HepG2 (cell line): ENCODE data around the gene RAB11FIP5. TPM values are rescaled to one million over a fixed set of nuclear protein-coding genes. Genes with fewer than 3 reads are reported as not detected.
A peak's percentile ranks its signal among the peaks of the same experiment; 100 is the strongest.

Experiments used
- ERF ChIP-seq: IDR thresholded peaks from 2 replicates; pipeline ENCODE4 v1.6.1; 2018; ENCODE audit warnings: missing biosample characterization, missing genetic modification reagents
- GATAD1 ChIP-seq: IDR thresholded peaks from 2 replicates; pipeline ENCODE4 v1.6.1; 2016; ENCODE audit warnings: missing genetic modification reagents, missing compliant biosample characterization
- GTF3A ChIP-seq: sonication (generic); formaldehyde crosslinking; conservative IDR thresholded peaks from 2 replicates; pipeline ENCODE4 v1.4.0; 2020; ENCODE audit warnings: mild to moderate bottlenecking, missing genetic modification reagents
- GZF1 ChIP-seq: sonication (generic); formaldehyde crosslinking; IDR thresholded peaks from 2 replicates; pipeline ENCODE4 v1.5.1; 2020; ENCODE audit warnings: mild to moderate bottlenecking, missing genetic modification reagents
- HDAC2 ChIP-seq: sonication (generic); formaldehyde crosslinking; IDR thresholded peaks from 2 replicates; pipeline ENCODE4 v1.4.0; 2020; ENCODE audit warnings: missing genetic modification reagents
- HNRNPK ChIP-seq: fragments of 200-400 bp; formaldehyde crosslinking; IDR thresholded peaks from 2 replicates; pipeline ENCODE4 v1.6.1; 2018; ENCODE audit warnings: low read length, low read depth, moderate library complexity, mild to moderate bottlenecking; ENCODE audit not compliant: poor library complexity, severe bottlenecking
- HNRNPUL1 ChIP-seq: fragments of 200-400 bp; formaldehyde crosslinking; IDR thresholded peaks from 2 replicates; pipeline ENCODE4 v1.6.1; 2017; ENCODE audit warnings: low read depth, mild to moderate bottlenecking, low read length, moderate library complexity
- NFYC ChIP-seq: IDR thresholded peaks from 2 replicates; pipeline ENCODE4 v1.6.1; 2016; ENCODE audit warnings: missing genetic modification reagents, missing compliant biosample characterization
- RAD51 ChIP-seq: fragments of 450-650 bp; IDR thresholded peaks from 2 replicates; pipeline ENCODE4 v1.6.1; 2016; ENCODE audit warnings: borderline replicate concordance
- SALL1 ChIP-seq: sonication (generic); formaldehyde crosslinking; IDR thresholded peaks from 2 replicates; pipeline ENCODE4 v1.8.0; 2022; ENCODE audit warnings: mild to moderate bottlenecking, missing genetic modification reagents
- STAT5B ChIP-seq: sonication (generic); formaldehyde crosslinking; IDR thresholded peaks from 2 replicates; pipeline ENCODE4 v1.4.0; 2020; ENCODE audit warnings: missing genetic modification reagents
- TAF15 ChIP-seq: fragments of 200-400 bp; formaldehyde crosslinking; IDR thresholded peaks from one replicate; pipeline ENCODE4 v1.6.1; 2018; ENCODE audit warnings: mild to moderate bottlenecking, low read depth, low read length; ENCODE audit not compliant: poor library complexity, severe bottlenecking
- TOPORS ChIP-seq: sonication (generic); formaldehyde crosslinking; IDR thresholded peaks from 2 replicates; pipeline ENCODE4 v1.8.0; 2023; ENCODE audit warnings: mild to moderate bottlenecking, missing genetic modification reagents
- YEATS4 ChIP-seq: sonication (generic); formaldehyde crosslinking; IDR thresholded peaks from 2 replicates; pipeline ENCODE4 v1.4.0; 2020; ENCODE audit warnings: missing genetic modification reagents, borderline replicate concordance
- ZFP82 ChIP-seq: sonication (generic); formaldehyde crosslinking; IDR thresholded peaks from 2 replicates; pipeline ENCODE4 v1.5.1; 2020; ENCODE audit warnings: mild to moderate bottlenecking, missing genetic modification reagents, borderline replicate concordance
- ZNF749 ChIP-seq: sonication (generic); formaldehyde crosslinking; IDR thresholded peaks from 2 replicates; pipeline ENCODE4 v1.8.0; 2022; ENCODE audit warnings: mild to moderate bottlenecking, missing genetic modification reagents, moderate library complexity, borderline replicate concordance
- ZSCAN9 ChIP-seq: IDR thresholded peaks from 2 replicates; pipeline ENCODE4 v1.6.1; 2016; ENCODE audit warnings: borderline replicate concordance
- ZZZ3 ChIP-seq: sonication (generic); formaldehyde crosslinking; IDR thresholded peaks from 2 replicates; pipeline ENCODE4 v1.4.0; 2020; ENCODE audit warnings: missing genetic modification reagents, mild to moderate bottlenecking, borderline replicate concordance
- polyA plus RNA-seq, 8 experiments: library from polyadenylated mRNA; depleted of rRNA in 3 of 8; stranded (reverse) in 7 of 8; unstranded in 1 of 8; fragments of >200 nt; fragmentation: Illumina TruSeq in 4 of 8; extraction: Trizol in 4 of 8; gene quantifications; 2 replicates each; pipeline versions ENCODE4 v1.2.1 to v1.2.3, GENCODE V29; 2011 to 2016; ENCODE audit warnings: low read depth in 4 of 8, missing spikeins in 1 of 8, mixed read lengths in 1 of 8; ENCODE audit not compliant: insufficient read depth in 1 of 8
- total RNA-seq, 5 experiments: library from RNA; depleted of rRNA; stranded (reverse); fragments of >200 nt; fragmentation: Illumina TruSeq; extraction: Trizol; gene quantifications; 2 replicates each; pipeline ENCODE4 v1.2.3, GENCODE V29; 2016; ENCODE audit warnings: low read depth in 1 of 5
- TF ChIP-seq, protein P1 (sequence below): IDR thresholded peaks from 2 replicates; pipeline ENCODE4 v1.6.1; 2016; ENCODE audit warnings: missing compliant biosample characterization, missing genetic modification reagents, borderline replicate concordance
- TF ChIP-seq, protein P2 (sequence below): sonication (generic); formaldehyde crosslinking; IDR thresholded peaks from 2 replicates; pipeline ENCODE4 v1.8.0; 2022; ENCODE audit warnings: low read depth, missing genetic modification reagents
- TF ChIP-seq, protein P3 (sequence below): sonication (generic); formaldehyde crosslinking; IDR thresholded peaks from 2 replicates; pipeline ENCODE4 v1.8.0; 2022; ENCODE audit warnings: missing genetic modification reagents, mild to moderate bottlenecking, borderline replicate concordance
- TF ChIP-seq, protein P4 (sequence below): sonication (generic); formaldehyde crosslinking; IDR thresholded peaks from 2 replicates; pipeline ENCODE4 v1.4.0; 2020; ENCODE audit warnings: missing genetic modification reagents
- TF ChIP-seq, protein P5 (sequence below): sonication (generic); formaldehyde crosslinking; IDR thresholded peaks from 2 replicates; pipeline ENCODE4 v1.4.0; 2020; ENCODE audit warnings: mild to moderate bottlenecking, missing genetic modification reagents

The RAB11FIP5 gene
- total and polyA plus RNA-seq, 2 of the 13 experiments (the other 11 are each of a cell fraction or from before 2014, with no cell fraction given): 9.4 to 22.9 TPM

DNA sequence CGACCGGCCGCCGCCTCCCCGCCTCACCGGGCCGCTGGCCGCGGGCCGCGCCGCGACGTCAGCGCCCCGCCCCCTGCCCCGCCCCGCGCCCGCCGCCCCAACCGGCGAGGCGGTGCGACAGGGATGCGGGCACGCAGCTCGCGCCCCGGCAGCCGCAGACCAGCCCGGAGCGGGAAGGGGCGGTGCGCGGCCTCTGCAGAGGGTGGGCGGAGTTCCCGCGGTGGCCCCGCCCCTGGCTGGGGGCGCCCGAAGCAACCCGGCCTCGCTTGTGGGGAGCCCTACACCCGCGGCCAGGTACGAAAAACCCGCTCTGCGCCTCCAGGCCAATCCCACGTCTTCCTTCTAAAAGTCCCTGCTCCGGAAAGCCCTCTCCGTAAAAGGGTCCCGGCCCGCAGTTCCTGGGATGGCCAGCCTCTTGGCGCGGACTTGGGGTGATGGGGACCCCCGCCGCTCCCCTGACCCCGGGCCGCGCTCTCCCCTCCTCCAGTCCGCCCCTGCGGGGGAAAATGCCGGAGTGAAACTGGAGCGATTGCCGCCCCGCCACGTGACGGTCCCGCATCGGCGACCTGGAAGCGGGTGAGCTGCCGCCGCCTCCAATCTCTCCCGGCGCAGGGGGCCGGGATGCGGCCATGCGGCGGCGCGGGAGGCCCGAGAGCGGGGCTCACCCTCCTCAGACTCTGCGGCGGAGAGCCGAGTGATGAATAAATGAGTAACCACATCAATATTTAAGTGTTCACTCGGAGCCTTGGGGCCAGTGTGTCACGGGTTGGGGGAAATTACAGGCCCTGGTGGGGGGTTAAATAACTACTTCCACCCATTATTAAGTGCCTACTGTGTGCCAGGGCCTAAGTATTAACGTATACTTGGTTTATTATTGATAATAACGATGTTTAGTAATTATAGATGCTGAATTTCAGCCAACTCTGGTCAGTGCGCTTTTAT lies at the start of gene RAB11FIP5 (continued):
- TF ChIP-seq ZNF749 (CRISPR knock-in tag): peak; percentile 79; the same call in 1 of the 2 replicates
- peak; percentile 21 for TF ChIP-seq HNRNPK
- no peak for TF ChIP-seq TOPORS (CRISPR knock-in tag)
- TF ChIP-seq GZF1 (CRISPR knock-in tag): 0 out of 2 replicates have a peak, but pooled peaks have one; percentile 62
- TF ChIP-seq ZFP82 (CRISPR knock-in tag): 0 out of 2 replicates have a peak, but pooled peaks have one; percentile 38
- TF ChIP-seq STAT5B (CRISPR knock-in tag): no peak
- TF ChIP-seq, protein P1, sequence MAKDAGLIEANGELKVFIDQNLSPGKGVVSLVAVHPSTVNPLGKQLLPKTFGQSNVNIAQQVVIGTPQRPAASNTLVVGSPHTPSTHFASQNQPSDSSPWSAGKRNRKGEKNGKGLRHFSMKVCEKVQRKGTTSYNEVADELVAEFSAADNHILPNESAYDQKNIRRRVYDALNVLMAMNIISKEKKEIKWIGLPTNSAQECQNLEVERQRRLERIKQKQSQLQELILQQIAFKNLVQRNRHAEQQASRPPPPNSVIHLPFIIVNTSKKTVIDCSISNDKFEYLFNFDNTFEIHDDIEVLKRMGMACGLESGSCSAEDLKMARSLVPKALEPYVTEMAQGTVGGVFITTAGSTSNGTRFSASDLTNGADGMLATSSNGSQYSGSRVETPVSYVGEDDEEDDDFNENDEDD: peak; percentile 55; the same call in 1 of the 2 replicates
- peak; percentile 5; the same call in 1 of the 2 replicates for TF ChIP-seq RAD51
- peak; percentile 28; the same call in 1 of the 2 replicates for TF ChIP-seq HDAC2 (CRISPR knock-in tag)
- 0 out of 2 replicates have a peak, but pooled peaks have one; percentile 28 for TF ChIP-seq ZSCAN9 (CRISPR knock-in tag)
- peak; percentile 27; the same call in 1 of the 2 replicates for TF ChIP-seq GATAD1 (CRISPR knock-in tag)
- TF ChIP-seq, protein P2, sequence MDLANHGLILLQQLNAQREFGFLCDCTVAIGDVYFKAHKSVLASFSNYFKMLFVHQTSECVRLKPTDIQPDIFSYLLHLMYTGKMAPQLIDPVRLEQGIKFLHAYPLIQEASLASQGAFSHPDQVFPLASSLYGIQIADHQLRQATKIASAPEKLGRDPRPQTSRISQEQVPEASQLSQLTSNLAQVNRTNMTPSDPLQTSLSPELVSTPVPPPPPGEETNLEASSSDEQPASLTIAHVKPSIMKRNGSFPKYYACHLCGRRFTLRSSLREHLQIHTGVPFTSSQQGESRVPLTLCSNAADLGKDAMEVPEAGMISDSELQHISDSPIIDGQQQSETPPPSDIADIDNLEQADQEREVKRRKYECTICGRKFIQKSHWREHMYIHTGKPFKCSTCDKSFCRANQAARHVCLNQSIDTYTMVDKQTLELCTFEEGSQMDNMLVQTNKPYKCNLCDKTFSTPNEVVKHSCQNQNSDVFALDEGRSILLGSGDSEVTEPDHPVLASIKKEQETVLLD: peak; percentile 49; the same call in 1 of the 2 replicates
- TF ChIP-seq TAF15: peak; percentile 52
- no peak; the same call in 1 of the 2 replicates for TF ChIP-seq YEATS4 (CRISPR knock-in tag)
- peak; percentile 39; the same call in 1 of the 2 replicates for TF ChIP-seq ZZZ3
- TF ChIP-seq, protein P3, sequence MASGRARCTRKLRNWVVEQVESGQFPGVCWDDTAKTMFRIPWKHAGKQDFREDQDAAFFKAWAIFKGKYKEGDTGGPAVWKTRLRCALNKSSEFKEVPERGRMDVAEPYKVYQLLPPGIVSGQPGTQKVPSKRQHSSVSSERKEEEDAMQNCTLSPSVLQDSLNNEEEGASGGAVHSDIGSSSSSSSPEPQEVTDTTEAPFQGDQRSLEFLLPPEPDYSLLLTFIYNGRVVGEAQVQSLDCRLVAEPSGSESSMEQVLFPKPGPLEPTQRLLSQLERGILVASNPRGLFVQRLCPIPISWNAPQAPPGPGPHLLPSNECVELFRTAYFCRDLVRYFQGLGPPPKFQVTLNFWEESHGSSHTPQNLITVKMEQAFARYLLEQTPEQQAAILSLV (CRISPR knock-in tag): peak; percentile 74; the same call in 1 of the 2 replicates
- TF ChIP-seq, protein P4, sequence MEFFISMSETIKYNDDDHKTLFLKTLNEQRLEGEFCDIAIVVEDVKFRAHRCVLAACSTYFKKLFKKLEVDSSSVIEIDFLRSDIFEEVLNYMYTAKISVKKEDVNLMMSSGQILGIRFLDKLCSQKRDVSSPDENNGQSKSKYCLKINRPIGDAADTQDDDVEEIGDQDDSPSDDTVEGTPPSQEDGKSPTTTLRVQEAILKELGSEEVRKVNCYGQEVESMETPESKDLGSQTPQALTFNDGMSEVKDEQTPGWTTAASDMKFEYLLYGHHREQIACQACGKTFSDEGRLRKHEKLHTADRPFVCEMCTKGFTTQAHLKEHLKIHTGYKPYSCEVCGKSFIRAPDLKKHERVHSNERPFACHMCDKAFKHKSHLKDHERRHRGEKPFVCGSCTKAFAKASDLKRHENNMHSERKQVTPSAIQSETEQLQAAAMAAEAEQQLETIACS (CRISPR knock-in tag): peak; percentile 7; the same call in 1 of the 2 replicates
- no peak for TF ChIP-seq HNRNPUL1
- peak; percentile 90 for TF ChIP-seq ERF (CRISPR knock-in tag)
- TF ChIP-seq NFYC (CRISPR knock-in tag): peak; percentile 57; the same call in 1 of the 2 replicates
- peak; percentile 37; the same call in 1 of the 2 replicates for TF ChIP-seq SALL1 (CRISPR knock-in tag)
- TF ChIP-seq, protein P5, sequence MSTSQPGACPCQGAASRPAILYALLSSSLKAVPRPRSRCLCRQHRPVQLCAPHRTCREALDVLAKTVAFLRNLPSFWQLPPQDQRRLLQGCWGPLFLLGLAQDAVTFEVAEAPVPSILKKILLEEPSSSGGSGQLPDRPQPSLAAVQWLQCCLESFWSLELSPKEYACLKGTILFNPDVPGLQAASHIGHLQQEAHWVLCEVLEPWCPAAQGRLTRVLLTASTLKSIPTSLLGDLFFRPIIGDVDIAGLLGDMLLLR: 0 out of 2 replicates have a peak, but pooled peaks have one; percentile 42
- peak; percentile 68; the same call in 1 of the 2 replicates for TF ChIP-seq GTF3A (CRISPR knock-in tag)
